ENCODE data around the gene GPR150. TPM values are rescaled to one million over a fixed set of nuclear protein-coding genes. Genes with fewer than 3 reads are reported as not detected.

Gene GPR150
- total and polyA plus RNA-seq, 2 of the 13 experiments (the other 11 are each of a cell fraction or from before 2014, with no cell fraction given) = 0.03 TPM; not detected in 1

GRCh38 chr5:95646569-95647431, 26.9 kb downstream of the GPR150 start, which contains the start of gene RFESD (continued):
- peak; percentile 76 for TF ChIP-seq GABPA (IDR thresholded peaks at IDR 0.05; ENCODE audit: low read depth, low read length)
- peak; percentile 83 for TF ChIP-seq GABPA (CRISPR knock-in tag; IDR thresholded peaks at IDR 0.05; ENCODE audit: low read depth)
- TF ChIP-seq ZNF414 (CRISPR knock-in tag; IDR thresholded peaks at IDR 0.05) = 0 out of 2 replicates have a peak, but pooled peaks have one; percentile 87
- peak; percentile 89 for TF ChIP-seq ZNF772 (CRISPR knock-in tag; IDR thresholded peaks at IDR 0.05)
- no peak for TF ChIP-seq FIP1L1 (IDR thresholded peaks at IDR 0.05; ENCODE audit: borderline replicate concordance, insufficient read depth, low read depth, low read length)
- TF ChIP-seq TBX2 (CRISPR knock-in tag; IDR thresholded peaks at IDR 0.05; ENCODE audit: borderline replicate concordance) = peak; percentile 96
- TF ChIP-seq ZNF580 (CRISPR knock-in tag; IDR thresholded peaks at IDR 0.05; ENCODE audit: borderline replicate concordance, low read depth) = peak; percentile 91; the same call in 1 of the 2 replicates
- peak; percentile 17; the same call in 1 of the 2 replicates for TF ChIP-seq ZNF333 (CRISPR knock-in tag; IDR thresholded peaks at IDR 0.05; ENCODE audit: borderline replicate concordance)
- 0 out of 2 replicates have a peak, but pooled peaks have one; percentile 76 for TF ChIP-seq RFXANK (CRISPR knock-in tag; IDR thresholded peaks at IDR 0.05)
- TF ChIP-seq TERF1 (CRISPR knock-in tag; IDR thresholded peaks at IDR 0.05) = no peak
- no peak for TF ChIP-seq ZFAT (CRISPR knock-in tag; conservative IDR thresholded peaks at IDR 0.05)
- peak; percentile 68; the same call in 1 of the 2 replicates for TF ChIP-seq ZNF607 (CRISPR knock-in tag; IDR thresholded peaks at IDR 0.05; ENCODE audit: borderline replicate concordance)
- peak; percentile 74; the same call in 1 of the 2 replicates for TF ChIP-seq FOXA3 (CRISPR knock-in tag; IDR thresholded peaks at IDR 0.05)
- peak; percentile 99 for TF ChIP-seq ZNF687 (CRISPR knock-in tag; IDR thresholded peaks at IDR 0.05)
- peak; percentile 65 for TF ChIP-seq GATAD1 (CRISPR knock-in tag; IDR thresholded peaks at IDR 0.05)
- TF ChIP-seq ZNF878 (CRISPR knock-in tag; IDR thresholded peaks at IDR 0.05) = peak; percentile 96
- no peak for TF ChIP-seq NR2F6 (IDR thresholded peaks at IDR 0.05)
- TF ChIP-seq NR2F6 (CRISPR knock-in tag; IDR thresholded peaks at IDR 0.05) = peak; percentile 69
- no peak for TF ChIP-seq CSRNP2 (CRISPR knock-in tag; conservative IDR thresholded peaks at IDR 0.05; ENCODE audit: low read depth)
- peak; percentile 45 for TF ChIP-seq GATAD2A (CRISPR knock-in tag; IDR thresholded peaks at IDR 0.05)
- TF ChIP-seq SP2 (CRISPR knock-in tag; IDR thresholded peaks at IDR 0.05) = peak; percentile 74
- peak; percentile 49; the same call in 1 of the 2 replicates for TF ChIP-seq SIN3A (IDR thresholded peaks at IDR 0.05; ENCODE audit: borderline replicate concordance, low read depth, low read length)
- TF ChIP-seq ZNF557 (CRISPR knock-in tag; IDR thresholded peaks at IDR 0.05) = peak; percentile 34; the same call in 1 of the 2 replicates
